Measurements from ENCODE around the gene PTPRE.

PTPRE gene

GRCh38 chr10:127943336-127943910 lies 36.5 kb downstream of the PTPRE start:
- Histone ChIP-seq H3K27ac (no peak overlapping the region), H3K4me1 (no peaks in the 10 kb centered on the region), H3K9me3 (ENCODE audit: control insufficient read depth, low read length) (no peaks in the 10 kb centered on the region), H3K9ac (no peak overlapping the region), H3K4me2 (ENCODE audit: low read length) (no peak overlapping the region), H2AFZ (no peak overlapping the region), H3K36me3 (ENCODE audit: control insufficient read depth, insufficient read depth, low read length) (no peaks in the 10 kb centered on the region), H3K4me3 (ENCODE audit: low read depth, low read length) (no peak overlapping the region), H3K79me2 (no peaks in the 10 kb centered on the region), H3K27me3 (ENCODE audit: control insufficient read depth, insufficient read depth, low read length) (no peaks in the 10 kb centered on the region)
- no peak for TF ChIP-seq CTCF (IDR thresholded peaks at IDR 0.05)

GRCh38 chr10:127944256-127944655 lies 37.4 kb downstream of the PTPRE start:
- H3K4me3 ChIP-seq (ENCODE audit: low read depth, low read length) = no peak overlapping the region
- H3K27ac ChIP-seq = no peak overlapping the region
- H3K4me2 ChIP-seq (ENCODE audit: low read length) = no peak overlapping the region
- no peak overlapping the region for H3K9ac ChIP-seq
- no peaks in the 10 kb centered on the region for H3K4me1 ChIP-seq
- no peaks in the 10 kb centered on the region for H3K9me3 ChIP-seq (ENCODE audit: control insufficient read depth, low read length)
- H3K36me3 ChIP-seq (ENCODE audit: control insufficient read depth, insufficient read depth, low read length) = no peaks in the 10 kb centered on the region
- H3K79me2 ChIP-seq = no peaks in the 10 kb centered on the region
- H2AFZ ChIP-seq = no peak overlapping the region
- H3K27me3 ChIP-seq (ENCODE audit: control insufficient read depth, insufficient read depth, low read length) = no peaks in the 10 kb centered on the region
- no peak for TF ChIP-seq CTCF (IDR thresholded peaks at IDR 0.05)

GRCh38 chr10:127945341-127945758 lies 38.4 kb downstream of the PTPRE start:
- no peak overlapping the region for H3K9ac ChIP-seq
- no peak overlapping the region for H2AFZ ChIP-seq
- H3K9me3 ChIP-seq (ENCODE audit: control insufficient read depth, low read length) = no peaks in the 10 kb centered on the region
- H3K4me2 ChIP-seq (ENCODE audit: low read length) = no peak overlapping the region
- H3K36me3 ChIP-seq (ENCODE audit: control insufficient read depth, insufficient read depth, low read length) = no peaks in the 10 kb centered on the region
- no peak overlapping the region for H3K27ac ChIP-seq
- no peaks in the 10 kb centered on the region for H3K79me2 ChIP-seq
- H3K4me3 ChIP-seq (ENCODE audit: low read depth, low read length) = no peak overlapping the region
- no peak for TF ChIP-seq CTCF (IDR thresholded peaks at IDR 0.05)
- H3K27me3 ChIP-seq (ENCODE audit: control insufficient read depth, insufficient read depth, low read length) = no peaks in the 10 kb centered on the region
- no peaks in the 10 kb centered on the region for H3K4me1 ChIP-seq

- H2AFZ ChIP-seq = no peak overlapping the region
- H3K9ac ChIP-seq = no peak overlapping the region
- TF ChIP-seq CTCF (IDR thresholded peaks at IDR 0.05) = no peak
- H3K27ac ChIP-seq = no peak overlapping the region
- H3K4me1 ChIP-seq = no peaks in the 10 kb centered on the region
- H3K79me2 ChIP-seq = no peaks in the 10 kb centered on the region
- H3K4me2 ChIP-seq (ENCODE audit: low read length) = no peak overlapping the region
- no peaks in the 10 kb centered on the region for H3K9me3 ChIP-seq (ENCODE audit: control insufficient read depth, low read length)
- no peaks in the 10 kb centered on the region for H3K36me3 ChIP-seq (ENCODE audit: control insufficient read depth, insufficient read depth, low read length)
- H3K27me3 ChIP-seq (ENCODE audit: control insufficient read depth, insufficient read depth, low read length) = no peaks in the 10 kb centered on the region
- H3K4me3 ChIP-seq (ENCODE audit: low read depth, low read length) = no peak overlapping the region
These were observed 39.2 kb downstream of the PTPRE start for GRCh38 chr10:127945948-127946711.

GRCh38 chr10:127947211-127947610 lies 40.3 kb downstream of the PTPRE start:
- Histone ChIP-seq H3K9ac (no peak overlapping the region), H2AFZ (no peak overlapping the region), H3K4me3 (ENCODE audit: low read depth, low read length) (no peak overlapping the region), H3K36me3 (ENCODE audit: control insufficient read depth, insufficient read depth, low read length) (no peaks in the 10 kb centered on the region), H3K4me1 (no peaks in the 10 kb centered on the region), H3K27ac (no peak overlapping the region), H3K4me2 (ENCODE audit: low read length) (no peak overlapping the region), H3K27me3 (ENCODE audit: control insufficient read depth, insufficient read depth, low read length) (no peaks in the 10 kb centered on the region), H3K9me3 (ENCODE audit: control insufficient read depth, low read length) (no peaks in the 10 kb centered on the region), H3K79me2 (no peaks in the 10 kb centered on the region)
- no peak for TF ChIP-seq CTCF (IDR thresholded peaks at IDR 0.05)

All from parathyroid adenoma (tissue), 2 donors.